ENCODE results near the gene ARFIP1.
"Not testable (repeated sequence)": the region's sequence is repeated elsewhere in the genome, so short reads cannot be mapped to it uniquely, and the experiment has no call there.

The ARFIP1 gene

DNA sequence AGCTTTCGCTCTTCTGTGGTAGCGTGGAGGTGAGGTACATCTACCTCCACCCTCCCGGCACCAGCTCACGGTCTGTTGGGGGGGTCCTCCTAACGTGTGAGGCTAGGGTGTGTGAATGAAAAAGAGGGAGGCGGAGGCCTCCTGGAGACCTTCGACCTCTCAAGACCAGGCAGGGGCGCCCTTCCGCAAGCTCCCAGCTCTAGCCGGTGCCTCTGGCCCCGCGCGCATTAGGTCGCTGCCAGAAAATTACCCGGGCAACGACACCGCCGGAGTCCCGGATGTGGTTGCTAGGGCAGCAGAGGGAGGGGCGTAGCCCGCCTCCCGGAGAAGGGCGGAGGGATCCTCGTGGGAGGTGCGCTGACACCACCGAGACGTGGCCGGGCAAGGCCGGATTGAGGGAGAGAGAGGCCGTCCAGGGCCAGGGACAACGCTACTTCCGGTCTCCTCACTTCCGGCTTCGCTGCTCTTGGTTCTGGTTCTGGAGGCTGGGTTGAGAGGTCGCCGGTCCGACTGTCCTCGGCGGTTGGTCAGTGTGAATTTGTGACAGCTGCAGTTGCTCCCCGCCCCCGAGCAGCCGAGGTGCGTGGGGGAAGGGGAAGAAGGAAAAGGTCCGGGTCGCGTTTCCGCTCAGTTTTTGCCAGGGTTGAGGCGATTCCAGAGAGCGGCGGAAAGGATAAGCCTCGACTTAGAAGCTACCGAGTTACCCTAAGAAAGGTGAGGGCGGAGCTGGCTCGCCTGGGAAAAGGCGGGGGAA, at the start of gene ARFIP1, which contains the start of gene TIGD4:
Gene ARFIP1, plus strand, starts transcription at position 442 of the 754 bp plus-strand sequence. CDS start 49,680 bp downstream, outside the sequence.
Gene TIGD4, minus strand, starts transcription at position 218 of the 754 bp plus-strand sequence. CDS start 8,726 bp downstream, outside the sequence.
- peak; percentile 91 for DNase-seq (ENCODE audit: low read depth in 2 of 2)

- no peak for DNase-seq (ENCODE audit: low read depth in 2 of 2)
These were observed 47.8 kb upstream of the ARFIP1 start for GRCh38 chr4:152731997-152732396.

GRCh38 chr4:152734015-152734698, 45.6 kb upstream of the ARFIP1 start:
- no peak for DNase-seq (ENCODE audit: low read depth in 2 of 2)

- DNase-seq (ENCODE audit: low read depth in 2 of 2), result no peak
These were observed 45.1 kb upstream of the ARFIP1 start for GRCh38 chr4:152734699-152735050.

DNA sequence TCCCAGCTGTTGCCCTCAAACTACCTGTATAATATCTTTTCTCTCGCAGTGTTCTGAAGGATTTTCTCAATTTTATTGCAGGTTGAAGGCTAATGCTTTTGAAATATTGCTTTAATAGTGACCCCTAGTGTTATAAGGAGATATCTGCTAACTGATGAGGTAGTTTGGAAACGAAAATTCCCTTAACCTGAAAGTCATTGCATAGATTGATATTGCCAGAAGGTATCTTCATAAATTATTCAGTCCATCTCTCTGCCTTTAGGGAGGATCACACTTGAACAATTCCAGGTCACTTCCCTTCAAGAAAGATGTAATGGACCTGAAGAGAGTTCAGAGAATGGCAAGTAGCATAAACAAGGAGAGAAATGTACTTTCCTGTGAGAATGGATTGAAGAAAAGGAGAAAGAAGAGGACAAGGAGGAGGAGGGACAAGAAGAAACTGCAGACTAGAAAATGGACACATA, 44.3 kb upstream of the ARFIP1 start:
- no peak for DNase-seq (ENCODE audit: low read depth in 2 of 2)

- DNase-seq (ENCODE audit: low read depth in 2 of 2), result no peak
These were observed 43.8 kb upstream of the ARFIP1 start for GRCh38 chr4:152735906-152736305.

DNA sequence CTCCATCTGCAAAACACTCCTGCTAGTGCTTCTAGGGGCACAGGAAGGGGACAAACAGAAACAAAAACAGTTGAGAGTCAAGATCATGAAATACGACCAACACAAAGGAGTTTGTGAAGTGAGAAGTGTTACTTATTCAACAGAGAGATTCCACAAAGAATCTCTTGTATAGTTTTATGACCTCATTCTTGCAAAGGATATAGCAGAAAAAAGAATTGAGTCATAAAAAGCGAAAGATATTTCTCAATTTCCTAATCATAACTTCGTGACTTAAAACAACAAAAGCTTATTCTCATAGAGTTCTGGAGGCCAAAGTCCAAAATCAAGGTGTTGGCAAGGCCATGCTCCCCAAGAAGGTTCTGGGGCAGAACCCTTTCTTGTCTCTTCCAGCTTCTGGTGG, 40.9 kb upstream of the ARFIP1 start:
- no peak for DNase-seq (ENCODE audit: low read depth in 2 of 2)

DNA sequence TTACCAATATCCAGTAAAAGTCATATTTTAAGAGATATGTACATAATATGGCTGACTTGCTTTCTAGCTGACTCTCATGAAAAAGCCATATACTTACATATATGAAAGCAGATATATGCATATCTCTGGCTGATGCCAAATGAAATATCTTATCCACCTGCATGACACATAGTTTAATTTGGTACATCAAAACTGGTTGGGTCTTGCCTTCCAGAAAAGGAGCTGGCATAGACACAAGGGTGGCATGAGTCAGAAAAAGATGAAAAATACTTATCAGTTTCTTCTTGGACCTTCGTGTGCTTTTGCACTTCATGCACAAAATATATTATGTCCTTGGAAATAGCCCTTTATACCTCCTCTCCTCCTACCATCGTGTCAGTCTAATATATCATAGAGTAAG, 32.3 kb upstream of the ARFIP1 start:
- DNase-seq (ENCODE audit: low read depth in 2 of 2), result no peak

DNA sequence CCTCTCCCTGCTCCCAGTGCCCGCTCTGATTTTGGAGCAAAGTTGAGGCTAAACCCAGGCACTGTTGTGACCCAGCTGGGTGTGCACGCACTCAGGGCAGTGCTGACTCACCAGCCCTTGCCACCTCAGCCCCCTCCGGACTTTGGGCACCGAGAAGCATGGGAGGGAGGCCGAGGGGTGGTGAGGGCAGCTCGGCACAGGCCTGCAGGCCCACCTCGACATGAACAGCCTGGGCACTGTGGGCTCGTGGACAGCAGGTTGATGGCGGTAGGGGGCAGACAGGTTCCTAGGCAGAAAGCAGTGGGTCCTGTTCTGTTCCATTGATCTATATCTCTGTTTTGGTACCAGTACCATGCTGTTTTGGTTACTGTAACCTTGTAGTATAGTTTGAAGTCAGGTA, 31.1 kb upstream of the ARFIP1 start:
- no peak for DNase-seq (ENCODE audit: low read depth in 2 of 2)

DNA sequence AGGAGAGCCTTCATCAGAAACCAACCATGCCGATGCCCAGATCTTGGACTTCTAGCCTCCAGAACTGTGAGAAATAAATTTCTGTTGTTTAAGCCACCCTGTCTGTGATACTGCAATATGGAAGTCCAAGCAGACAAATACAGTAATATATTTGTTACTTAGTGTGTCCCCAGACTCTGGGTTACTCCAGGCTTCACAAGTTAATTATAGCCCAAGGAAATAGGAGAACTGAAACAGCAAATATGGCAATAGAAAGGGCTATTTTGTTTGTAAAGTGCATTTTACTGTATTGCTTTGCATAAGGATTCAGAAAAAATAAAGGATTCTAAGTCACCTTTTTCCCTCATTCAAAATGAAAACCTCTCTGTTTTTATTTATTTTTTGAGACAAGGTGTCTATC, 16.0 kb upstream of the ARFIP1 start:
- DNase-seq (ENCODE audit: low read depth in 2 of 2), result no peak

DNA sequence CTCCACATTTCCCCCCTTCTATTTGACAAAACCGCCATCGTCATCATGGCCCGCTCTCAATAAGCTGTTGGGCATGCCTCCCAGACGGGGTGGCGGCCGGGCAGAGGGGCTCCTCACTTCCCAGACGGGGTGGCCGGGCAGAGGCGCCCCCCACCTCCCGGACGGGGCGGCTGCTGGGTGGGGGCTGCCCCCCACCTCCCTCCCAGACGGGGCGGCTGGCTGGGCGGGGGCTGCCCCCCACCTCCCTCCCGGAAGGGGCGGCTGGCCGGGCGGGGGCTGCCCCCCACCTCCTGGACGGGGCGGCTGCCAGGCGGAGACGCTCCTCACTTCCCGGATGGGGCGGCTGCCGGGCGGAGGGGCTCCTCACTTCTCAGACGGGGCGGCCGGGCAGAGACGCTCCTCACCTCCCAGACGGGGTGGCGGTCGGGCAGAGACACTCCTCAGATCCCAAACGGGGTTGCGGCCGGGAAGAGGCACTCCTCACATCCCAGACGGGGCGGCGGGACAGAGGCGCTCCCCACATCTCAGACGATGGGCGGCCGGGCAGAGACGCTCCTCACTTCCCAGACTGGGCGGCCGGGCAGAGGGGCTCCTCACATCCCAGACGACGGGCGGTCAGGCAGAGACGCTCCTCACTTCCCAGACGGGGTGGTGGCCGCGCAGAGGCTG, 14.6 kb upstream of the ARFIP1 start:
- DNase-seq (ENCODE audit: low read depth in 2 of 2), result not testable (repeated sequence)

- DNase-seq (ENCODE audit: low read depth in 2 of 2), result no peak
These were observed 7.8 kb upstream of the ARFIP1 start for GRCh38 chr4:152771741-152772533.

GRCh38 chr4:152773339-152773738, 6.4 kb upstream of the ARFIP1 start:
- no peak for DNase-seq (ENCODE audit: low read depth in 2 of 2)

DNA sequence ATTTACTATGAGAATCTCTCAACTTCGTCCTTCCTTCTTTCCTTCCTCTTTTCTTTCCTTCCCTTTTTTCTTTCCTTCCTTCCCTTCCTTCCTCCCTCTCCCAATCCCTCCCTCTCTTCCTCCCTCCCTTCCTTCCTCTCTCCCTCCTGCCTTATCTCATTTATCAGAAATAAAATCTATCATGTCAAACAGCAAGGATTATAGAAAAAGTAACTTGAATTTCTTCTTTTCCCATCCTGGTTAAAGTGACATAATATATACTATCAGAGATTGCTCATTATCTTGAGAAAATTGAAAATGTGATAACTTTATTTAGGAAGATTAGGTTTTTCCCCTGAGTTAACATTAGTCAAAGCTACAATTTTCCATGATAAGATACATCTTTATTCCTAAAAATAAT, 5.8 kb upstream of the ARFIP1 start:
- no peak for DNase-seq (ENCODE audit: low read depth in 2 of 2)

- DNase-seq (ENCODE audit: low read depth in 2 of 2), result no peak
These were observed 3.4 kb upstream of the ARFIP1 start for GRCh38 chr4:152776352-152776751.

GRCh38 chr4:152777488-152777887, 2.3 kb upstream of the ARFIP1 start:
- no peak for DNase-seq (ENCODE audit: low read depth in 2 of 2)

DNA sequence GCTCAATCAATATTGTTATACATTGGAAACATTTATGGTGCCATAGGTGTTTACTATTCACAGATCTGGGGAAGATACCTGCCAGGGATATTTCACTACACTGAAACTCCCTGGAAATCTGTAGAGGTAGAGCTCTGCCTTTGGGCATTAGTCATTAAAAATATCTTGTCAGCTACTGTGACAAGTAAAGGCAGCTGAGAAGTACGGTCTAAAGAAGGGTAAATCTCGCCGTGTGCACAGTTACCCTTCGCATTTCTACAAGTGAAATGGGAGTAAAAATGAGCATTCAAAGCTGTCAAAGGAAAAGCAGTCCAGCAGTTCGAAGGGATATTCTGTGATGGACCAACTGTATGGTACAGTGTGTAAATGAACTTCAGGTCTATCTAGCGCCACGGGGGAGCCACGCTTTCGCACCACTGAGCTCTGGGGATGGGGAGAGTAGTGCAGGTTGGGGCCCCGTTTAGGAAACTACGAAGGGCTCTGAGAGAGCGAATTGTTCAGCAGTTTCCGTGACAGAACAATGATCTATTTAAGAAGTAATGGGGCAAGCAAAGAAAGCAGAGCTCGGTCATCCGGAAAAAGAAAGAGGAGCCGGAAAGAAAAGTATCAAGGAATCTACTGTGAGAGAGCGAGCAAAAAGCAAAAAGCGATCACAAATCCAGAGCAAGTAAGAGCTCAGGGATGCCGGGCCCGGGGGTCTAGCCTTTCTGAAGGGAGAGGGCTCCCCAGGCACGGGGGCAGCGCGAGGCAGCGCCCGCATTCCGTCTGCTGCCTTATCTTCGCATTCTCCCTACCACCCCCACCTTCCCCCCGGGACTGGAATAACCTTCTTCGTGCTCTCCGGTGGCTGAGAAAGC, 870 bp upstream of the ARFIP1 start:
- DNase-seq (ENCODE audit: low read depth in 2 of 2), result peak; percentile 3 to 8

DNA sequence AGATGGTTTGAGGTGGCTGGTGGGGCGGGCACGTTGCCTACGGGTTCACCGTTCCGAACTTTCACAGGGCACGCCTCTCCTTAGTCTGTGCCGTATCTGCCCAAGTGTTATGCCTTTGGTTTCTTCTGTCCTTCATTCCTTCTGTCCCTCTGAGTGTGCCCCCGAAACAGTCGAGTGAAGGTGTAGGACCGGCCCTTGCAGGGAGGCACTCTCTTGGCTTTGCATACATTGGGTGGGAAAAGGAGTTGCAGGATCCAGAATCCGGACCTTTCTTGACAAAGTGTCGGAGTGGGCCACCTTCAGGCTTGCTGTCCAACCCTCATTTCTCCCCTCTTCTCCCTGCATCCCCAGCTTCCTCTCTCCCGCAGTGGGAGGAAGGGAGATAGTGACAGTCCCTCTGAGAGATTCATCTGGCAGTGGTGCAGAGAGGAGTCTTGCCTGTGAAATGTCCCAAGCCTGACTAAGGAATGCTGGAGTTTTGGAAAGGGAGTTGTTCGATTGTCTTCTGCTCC, 569 bp downstream of the ARFIP1 start:
- DNase-seq (ENCODE audit: low read depth in 2 of 2), result no peak

DNA sequence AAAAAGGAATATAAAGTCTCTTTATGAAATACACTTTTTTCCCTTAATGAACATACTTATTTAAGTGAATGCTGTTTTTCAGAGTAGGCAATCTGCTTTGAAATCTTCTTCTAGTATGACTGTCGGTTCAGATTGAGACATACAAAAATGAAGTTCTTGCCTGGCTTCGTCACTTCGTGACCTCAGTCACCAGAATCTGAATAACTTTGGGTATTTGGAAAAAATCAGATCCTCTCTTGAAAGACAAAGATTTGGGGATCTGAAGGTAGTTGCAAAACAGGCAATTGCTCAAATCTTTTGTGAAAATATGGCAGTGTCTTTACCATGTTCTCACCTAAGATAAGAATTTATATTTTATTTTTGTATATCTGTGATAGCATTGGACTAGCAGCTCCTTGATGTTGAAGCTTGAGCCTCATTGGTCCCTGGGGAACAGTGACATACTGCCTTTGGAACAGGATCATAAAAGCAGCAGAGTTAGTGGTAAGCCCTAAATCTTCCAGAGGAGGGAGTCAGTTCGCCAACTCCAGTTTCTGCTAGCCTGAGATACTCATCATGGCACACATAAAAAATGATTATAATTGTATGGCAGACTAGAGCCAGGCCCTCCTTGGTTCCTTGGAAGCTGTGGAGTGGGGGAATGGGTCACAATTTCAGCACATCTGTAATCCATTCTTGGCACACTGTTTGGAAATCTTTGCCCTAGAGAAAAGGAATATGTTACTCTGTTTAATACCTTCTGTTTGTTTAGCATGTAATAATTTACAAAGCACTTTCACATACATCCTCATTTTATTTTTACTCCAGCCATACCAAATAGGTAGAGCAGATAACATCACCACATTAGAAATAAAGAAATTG, 5.0 kb downstream of the ARFIP1 start:
- DNase-seq (ENCODE audit: low read depth in 2 of 2), result no peak

Measured in stimulated activated CD4-positive, alpha-beta T cell treated with anti-CD3 and anti-CD28 coated beads, Interleukin-15, amount 100 ng/mL, for 48 hours (primary cell).